ENCODE data around the gene TNS3. TPM values are rescaled to one million over a fixed set of nuclear protein-coding genes. Genes with fewer than 3 reads are reported as not detected.

TNS3 gene
- total RNA-seq, 1 experiment from 2014 or later = 135 TPM

- H3K4me3 Mint-ChIP-seq (ENCODE audit: low read depth, unreplicated experiment) = no peak overlapping the region
- no peaks in the 10 kb centered on the region for H3K4me1 Mint-ChIP-seq (ENCODE audit: low read depth, unreplicated experiment)
- DNase-seq = no peak
- CTCF ChIA-PET = interaction anchor here (1.1 to 1.2 kb wide), 2 partner anchors 12 to 13 kb away, joined by 3 to 4 read pairs; no protein-coding TSS in a partner anchor
- BruUV-seq (replicated peaks) = no TSS peak
- H3K36me3 Mint-ChIP-seq (ENCODE audit: insufficient read depth, unreplicated experiment) = peaks cover 35% of the 10 kb centered on the region
- intact Hi-C loops (cut with micrococcal nuclease; ENCODE audit: unreplicated experiment) = no loop called here
- no peaks in the 10 kb centered on the region for H3K9me3 Mint-ChIP-seq (ENCODE audit: low read depth, unreplicated experiment)
- no peak overlapping the region for H3K27ac Mint-ChIP-seq (ENCODE audit: unreplicated experiment)
- H3K27me3 Mint-ChIP-seq (ENCODE audit: unreplicated experiment) = no peaks in the 10 kb centered on the region
- TF ChIP-seq CTCF (IDR thresholded peaks at IDR 0.05; ENCODE audit: unreplicated experiment) = no peak
Measured at GRCh38 chr7:47422611-47423010, 159.3 kb downstream of the TNS3 start.

DNA sequence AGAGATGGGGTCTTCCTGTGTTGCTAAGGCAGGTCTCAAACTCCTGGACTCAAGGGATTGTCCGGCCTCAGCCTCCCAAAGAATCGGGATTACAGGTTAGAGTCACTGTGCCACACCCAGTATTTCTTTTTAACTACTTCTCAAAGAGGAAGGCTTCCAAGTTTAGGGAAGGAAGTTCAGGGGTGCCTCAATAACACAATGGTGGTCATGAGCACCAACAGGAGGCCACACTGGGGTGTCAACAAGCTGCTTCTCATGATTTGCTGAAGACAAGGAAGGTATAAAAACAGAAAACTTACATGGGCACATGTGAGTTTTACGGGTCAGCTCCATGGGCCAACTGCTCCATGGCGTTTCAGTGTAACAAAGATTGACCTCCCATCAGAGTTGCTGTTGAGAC, 160.5 kb downstream of the TNS3 start:
- Mint-ChIP-seq H3K4me1 (ENCODE audit: low read depth, unreplicated experiment) (no peaks in the 10 kb centered on the region), H3K27me3 (ENCODE audit: unreplicated experiment) (no peaks in the 10 kb centered on the region), H3K9me3 (ENCODE audit: low read depth, unreplicated experiment) (no peaks in the 10 kb centered on the region), H3K27ac (ENCODE audit: unreplicated experiment) (no peak overlapping the region), H3K4me3 (ENCODE audit: low read depth, unreplicated experiment) (no peak overlapping the region), H3K36me3 (ENCODE audit: insufficient read depth, unreplicated experiment) (peaks cover 39% of the 10 kb centered on the region)
- intact Hi-C loops (cut with micrococcal nuclease; ENCODE audit: unreplicated experiment) = no loop called here
- CTCF ChIA-PET = no interaction called here
- no TSS peak for BruUV-seq (replicated peaks)
- no peak for TF ChIP-seq CTCF (IDR thresholded peaks at IDR 0.05; ENCODE audit: unreplicated experiment)
- DNase-seq = no peak

DNA sequence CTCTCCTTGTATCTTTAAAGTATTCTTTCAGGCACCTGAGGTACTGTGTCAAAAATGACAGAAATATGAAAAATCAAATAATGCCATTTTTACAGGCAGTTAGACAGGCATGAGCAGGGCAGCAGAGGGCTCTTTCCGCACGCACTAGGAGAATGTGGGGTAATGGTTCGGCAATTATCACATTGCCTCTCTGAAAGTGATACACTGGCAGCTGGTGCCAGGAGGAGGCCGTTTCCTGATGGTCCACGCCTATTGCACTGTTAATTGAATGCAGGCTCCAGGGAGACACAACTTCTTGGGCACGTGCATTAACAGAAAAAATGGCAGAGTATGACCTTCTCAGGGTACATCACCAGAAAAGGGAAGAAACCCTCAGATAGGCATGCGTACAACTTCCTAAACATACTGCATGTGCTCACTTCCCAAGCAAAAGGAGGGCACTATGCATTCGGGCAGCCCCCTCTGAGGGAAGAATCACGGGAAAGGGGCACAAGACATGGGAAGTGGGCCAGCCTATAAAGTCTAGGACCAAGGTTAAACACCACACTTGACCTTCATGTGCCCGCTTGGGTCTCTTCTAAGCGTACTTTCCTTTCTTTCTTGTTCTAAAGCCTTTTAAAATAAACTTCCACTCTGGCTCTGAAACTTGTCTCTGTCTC, 161.7 kb downstream of the TNS3 start:
- no peak for DNase-seq
- TF ChIP-seq CTCF (IDR thresholded peaks at IDR 0.05; ENCODE audit: unreplicated experiment) = no peak
- no peak overlapping the region for H3K27ac Mint-ChIP-seq (ENCODE audit: unreplicated experiment)
- BruUV-seq (replicated peaks) = no TSS peak
- intact Hi-C loops (cut with micrococcal nuclease; ENCODE audit: unreplicated experiment) = no loop called here
- H3K27me3 Mint-ChIP-seq (ENCODE audit: unreplicated experiment) = no peaks in the 10 kb centered on the region
- H3K36me3 Mint-ChIP-seq (ENCODE audit: insufficient read depth, unreplicated experiment) = peaks cover 40% of the 10 kb centered on the region
- H3K4me1 Mint-ChIP-seq (ENCODE audit: low read depth, unreplicated experiment) = no peaks in the 10 kb centered on the region
- H3K4me3 Mint-ChIP-seq (ENCODE audit: low read depth, unreplicated experiment) = no peak overlapping the region
- CTCF ChIA-PET = no interaction called here
- no peaks in the 10 kb centered on the region for H3K9me3 Mint-ChIP-seq (ENCODE audit: low read depth, unreplicated experiment)

DNA sequence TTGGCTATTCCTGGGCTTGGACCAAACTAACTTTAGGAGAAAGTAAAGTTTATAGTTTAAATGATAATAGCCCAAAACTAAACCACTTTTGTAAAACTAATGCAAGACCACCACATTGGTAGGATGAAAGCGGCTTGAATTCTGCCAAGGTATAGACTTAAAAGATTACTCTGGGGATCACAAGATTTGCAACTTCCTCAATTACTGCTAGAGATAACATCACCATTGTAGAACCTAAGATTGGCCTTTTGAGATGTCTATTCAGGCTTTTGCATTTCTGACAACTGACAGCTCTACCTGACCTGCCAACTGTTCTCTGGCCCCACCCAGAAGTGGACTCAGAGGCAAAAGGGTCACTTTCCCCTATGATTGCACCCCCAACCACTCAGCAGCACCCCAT, 162.4 kb downstream of the TNS3 start:
- no peak for DNase-seq
- Mint-ChIP-seq H3K36me3 (ENCODE audit: insufficient read depth, unreplicated experiment) (peaks cover 40% of the 10 kb centered on the region), H3K27ac (ENCODE audit: unreplicated experiment) (peak overlapping the region; percentile 24), H3K4me1 (ENCODE audit: low read depth, unreplicated experiment) (no peaks in the 10 kb centered on the region), H3K4me3 (ENCODE audit: low read depth, unreplicated experiment) (no peak overlapping the region), H3K9me3 (ENCODE audit: low read depth, unreplicated experiment) (no peaks in the 10 kb centered on the region), H3K27me3 (ENCODE audit: unreplicated experiment) (no peaks in the 10 kb centered on the region)
- CTCF ChIA-PET = no interaction called here
- intact Hi-C loops (cut with micrococcal nuclease; ENCODE audit: unreplicated experiment) = no loop called here
- no TSS peak for BruUV-seq (replicated peaks)
- no peak for TF ChIP-seq CTCF (IDR thresholded peaks at IDR 0.05; ENCODE audit: unreplicated experiment)
